Right hindlimb (tissue), 1 donor: ENCODE results near the gene TPH2.

ENCODE experiments used
- DNase-seq: peaks from one replicate; pipeline ENCODE4 v3.0.0-alpha.2; 2018

The TPH2 gene

GRCh38 chr12:72036393-72036792, 97.7 kb downstream of the TPH2 start:
- DNase-seq, result no peak

DNA sequence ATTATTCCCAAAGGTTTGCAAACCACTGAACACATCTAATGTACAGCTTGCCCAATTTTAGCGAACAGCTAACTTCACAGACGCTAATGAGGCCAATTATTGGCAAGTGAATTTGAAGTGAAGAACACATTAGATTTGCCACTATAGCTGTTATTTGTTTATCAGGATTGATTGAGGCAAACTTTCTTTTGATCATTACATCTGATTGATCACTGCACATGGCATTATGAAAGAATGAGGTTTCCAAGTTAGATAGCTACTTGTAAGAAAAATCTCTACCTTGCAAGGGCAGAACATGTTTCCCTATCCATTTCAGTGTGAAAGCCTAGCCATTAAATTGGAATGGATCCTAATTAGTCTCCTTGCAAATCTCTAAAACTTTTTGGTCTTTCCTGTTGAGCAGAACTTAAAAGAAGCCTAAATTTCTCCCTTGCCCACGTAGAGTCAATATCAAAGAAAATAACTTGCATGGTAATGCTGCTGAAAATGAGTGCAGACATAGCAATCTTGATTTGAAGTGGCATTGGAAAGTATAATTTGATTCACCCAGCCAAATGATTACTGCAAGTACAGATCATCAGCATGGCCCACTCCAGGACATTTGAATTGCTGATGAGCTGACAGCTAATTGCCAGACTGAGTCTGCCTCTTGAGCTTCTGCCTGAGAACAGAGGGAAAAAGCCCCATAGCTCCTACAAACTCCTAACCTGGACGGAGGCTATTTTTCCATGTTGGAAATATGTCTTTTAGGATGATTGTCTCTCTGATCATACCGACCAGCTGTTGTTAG, 98.6 kb downstream of the TPH2 start:
- no peak for DNase-seq

DNA sequence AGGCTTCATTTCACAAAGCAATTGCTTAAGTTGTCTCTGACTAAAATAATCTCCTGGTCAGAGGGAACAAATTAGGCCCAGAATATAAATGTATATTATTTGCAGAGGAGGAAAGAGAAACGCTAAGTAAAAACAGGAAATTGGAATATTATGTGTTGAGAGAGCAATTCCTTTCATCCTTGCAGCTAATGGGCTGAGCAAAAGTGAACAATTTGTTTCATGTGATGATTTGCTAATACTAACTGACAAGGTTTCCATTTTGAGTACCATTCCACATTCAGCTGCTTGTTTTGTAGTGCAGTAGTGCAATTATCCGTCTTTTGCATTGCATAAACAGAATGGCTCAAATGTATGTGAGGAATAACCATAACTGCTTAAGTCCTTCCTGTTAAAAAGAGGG, 103.2 kb downstream of the TPH2 start:
- no peak for DNase-seq

DNA sequence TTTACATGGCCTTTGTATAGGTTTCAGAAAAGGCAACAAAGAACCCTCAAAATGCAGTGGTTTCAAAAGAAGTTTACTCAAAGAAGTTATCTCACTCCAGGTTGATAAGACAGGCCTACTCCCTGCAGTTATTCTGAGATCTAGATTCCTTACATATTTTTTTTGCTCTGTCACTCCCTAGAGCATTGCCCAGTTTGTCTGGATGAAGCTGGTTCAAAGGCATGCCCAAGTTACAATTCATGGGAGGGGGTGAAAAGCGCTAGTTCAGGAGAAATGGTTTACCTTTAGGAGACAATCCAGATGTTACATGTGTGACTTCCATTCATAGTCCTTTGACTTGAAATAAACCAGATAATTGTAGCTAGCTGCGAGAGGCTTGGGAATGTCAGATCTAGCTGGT, 115.0 kb downstream of the TPH2 start:
- no peak for DNase-seq

- no peak for DNase-seq
These were observed 115.9 kb downstream of the TPH2 start for GRCh38 chr12:72054511-72054910.

DNA sequence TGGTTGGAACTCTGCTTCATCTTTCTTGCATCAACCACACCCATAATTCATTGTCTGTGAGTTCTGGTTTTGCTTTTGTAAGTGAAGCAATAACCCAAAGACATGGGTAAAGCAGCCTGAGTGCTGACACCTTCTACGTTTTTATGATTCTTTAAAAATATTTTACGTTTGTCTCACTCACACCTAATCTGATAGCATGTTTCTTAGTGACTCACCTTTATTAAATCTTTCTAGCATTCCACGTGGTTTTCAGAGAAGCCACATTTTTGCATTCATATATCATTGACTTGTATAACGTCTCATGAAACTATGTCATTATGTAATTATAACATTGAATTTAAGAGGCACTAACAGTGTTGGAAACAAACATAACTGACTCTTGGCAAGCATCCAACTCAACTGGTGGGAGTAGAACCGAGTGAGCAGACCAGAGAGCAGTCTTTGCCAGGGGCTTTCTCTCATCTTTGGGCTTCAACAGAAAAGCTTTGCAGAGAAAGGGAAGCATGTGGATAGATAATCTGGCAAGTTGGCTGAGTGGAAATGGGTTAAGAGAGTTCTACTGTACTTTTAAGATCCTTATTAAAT, 118.8 kb downstream of the TPH2 start:
- DNase-seq, result no peak

GRCh38 chr12:72063073-72063472, 124.4 kb downstream of the TPH2 start:
- DNase-seq, result no peak

GRCh38 chr12:72071030-72071429, 132.4 kb downstream of the TPH2 start:
- no peak for DNase-seq

- peak; percentile 65 for DNase-seq
These were observed 134.1 kb downstream of the TPH2 start for GRCh38 chr12:72072592-72073212.

DNA sequence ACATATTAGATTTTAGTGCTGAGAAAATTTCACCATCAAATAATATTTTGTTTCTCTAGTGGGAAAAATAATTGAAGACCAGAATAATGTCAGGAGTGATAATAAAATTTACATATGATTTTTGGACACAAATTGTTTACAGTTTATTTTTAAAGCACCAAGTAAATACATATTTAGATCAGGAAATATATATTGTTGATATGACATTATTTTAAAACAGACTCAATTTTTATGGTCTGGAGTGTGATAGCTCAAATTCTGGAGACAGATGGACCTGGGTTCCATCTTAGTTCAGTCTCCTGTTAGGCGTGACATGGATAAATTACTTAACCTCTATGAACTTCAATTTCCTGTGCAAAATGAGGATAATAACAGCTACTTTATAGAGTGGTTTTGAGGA, 135.4 kb downstream of the TPH2 start:
- no peak for DNase-seq

DNA sequence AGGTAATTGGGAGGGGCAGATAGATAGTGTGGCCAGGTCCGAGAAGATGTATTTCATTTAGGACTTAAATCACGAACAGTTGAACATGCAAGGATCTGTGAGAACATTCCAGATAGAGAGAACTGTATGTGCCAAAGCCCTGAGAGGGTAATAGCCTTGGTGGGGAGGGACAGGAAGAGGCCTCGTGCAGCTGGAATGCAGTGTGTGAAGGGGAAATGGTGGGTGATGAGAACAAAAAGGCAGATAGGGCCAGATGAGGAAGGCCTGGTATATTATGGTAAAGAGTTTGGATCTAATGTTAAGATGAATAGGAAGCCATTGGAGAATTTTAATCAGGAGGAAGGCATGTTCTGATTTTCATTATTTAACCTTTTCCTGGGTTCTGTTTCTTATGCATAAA, 136.3 kb downstream of the TPH2 start:
- DNase-seq, result no peak

- no peak for DNase-seq
These were observed 136.8 kb downstream of the TPH2 start for GRCh38 chr12:72075401-72075800.

DNA sequence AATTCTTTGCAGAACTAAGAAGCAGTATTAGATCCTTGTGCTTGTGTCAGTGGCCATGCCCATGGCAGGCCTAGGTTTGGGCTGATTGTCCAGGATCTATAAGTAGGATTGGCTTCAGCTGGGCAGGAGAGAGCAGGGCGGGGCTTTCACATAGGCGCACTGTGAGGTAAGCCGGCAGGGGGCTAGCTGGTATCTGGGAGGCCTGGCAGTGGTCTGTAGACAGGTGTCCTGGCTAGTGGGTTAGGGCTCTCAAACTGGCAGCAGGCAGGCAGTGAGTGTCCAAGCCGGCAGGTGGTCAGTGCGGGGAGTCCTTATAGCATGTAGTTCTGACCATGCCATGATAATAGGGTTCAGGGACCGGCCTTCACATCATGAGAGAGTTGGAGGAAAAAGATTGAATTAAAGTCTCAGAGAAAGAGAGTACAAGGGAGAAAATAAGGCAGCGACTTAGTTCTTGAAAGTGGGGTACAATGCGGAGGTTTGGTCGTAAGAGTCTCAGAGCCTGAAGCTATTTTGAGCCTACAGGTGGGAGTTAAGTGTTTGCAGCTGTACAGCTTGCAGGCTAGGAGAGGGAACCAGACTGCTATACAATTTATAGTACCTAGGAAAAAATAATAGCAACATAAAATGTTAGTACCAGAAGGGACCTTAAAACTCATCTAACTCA, 137.4 kb downstream of the TPH2 start:
- no peak for DNase-seq

GRCh38 chr12:72076558-72076915, 137.9 kb downstream of the TPH2 start:
- no peak for DNase-seq

DNA sequence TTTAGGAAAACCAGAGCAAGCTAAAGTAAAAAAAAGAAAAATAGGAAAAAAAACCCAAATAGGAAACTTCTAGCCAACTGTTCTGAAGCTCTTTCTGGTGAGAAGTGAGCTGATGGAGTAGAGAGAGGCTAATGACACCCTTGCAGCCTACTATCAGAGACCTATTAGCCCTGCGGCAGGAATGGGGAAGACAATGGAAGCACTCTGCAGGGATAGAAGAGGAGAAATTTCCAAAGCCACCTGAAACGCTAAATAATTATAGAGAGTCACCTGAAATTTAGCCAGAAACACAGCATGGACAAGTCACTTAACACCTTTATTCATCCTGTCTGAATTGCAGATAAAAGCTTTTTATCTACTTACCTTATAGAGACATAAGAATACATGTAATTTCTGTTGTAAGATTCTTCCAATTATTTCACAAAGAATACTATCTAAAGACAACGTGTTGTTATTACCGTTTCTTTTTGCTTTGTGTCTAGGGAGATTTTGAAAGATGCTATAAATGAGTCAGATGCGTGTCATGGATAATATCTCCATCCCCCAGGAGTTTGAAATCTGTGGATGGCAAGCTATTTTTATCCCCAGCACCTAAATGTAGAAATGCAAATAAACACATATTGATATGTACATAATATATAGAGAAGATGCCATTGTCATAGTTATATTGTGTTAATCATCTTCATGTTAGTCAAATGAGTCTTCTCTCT, 138.6 kb downstream of the TPH2 start:
- DNase-seq, result no peak

GRCh38 chr12:72081777-72082176, 143.1 kb downstream of the TPH2 start:
- DNase-seq, result peak; percentile 29
